ENCODE measurements around the gene RASGRP4. TPM values are rescaled to one million over a fixed set of nuclear protein-coding genes. Genes with fewer than 3 reads are reported as not detected.

The RASGRP4 gene
- polyA plus RNA-seq, 3 donors, result 0.48 to 8.2 (median 7.0) TPM

- no peak overlapping the region for H3K27ac ChIP-seq (ENCODE audit: low read depth, low read length)
- WGBS, 3 donors, result 1 to 2% (median 2%) methylated on average over 59 to 68 of the region's 68 CpGs
Observed at GRCh38 chr19:38362076-38362945, 63.7 kb downstream of the RASGRP4 start.

- H3K27ac ChIP-seq (ENCODE audit: low read depth, low read length), result no peak overlapping the region
- 0 to 1% (median 1%) methylated on average over 32 to 37 of the region's 37 CpGs for WGBS, 3 donors
Observed at GRCh38 chr19:38361633-38362075, 64.4 kb downstream of the RASGRP4 start.

- 13 to 25% (median 25%) methylated on average over 19 to 23 of the region's 23 CpGs for WGBS, 3 donors
- H3K27ac ChIP-seq (ENCODE audit: low read depth, low read length), result no peak overlapping the region
Observed at GRCh38 chr19:38360839-38361631, 65.0 kb downstream of the RASGRP4 start.

GRCh38 chr19:38360351-38360750 lies 65.7 kb downstream of the RASGRP4 start:
- H3K27ac ChIP-seq (ENCODE audit: low read depth, low read length), result no peak overlapping the region
- WGBS, 3 donors, result 69 to 82% (median 79%) methylated on average over 9 of the region's 9 CpGs

GRCh38 chr19:38359242-38360021 lies 66.6 kb downstream of the RASGRP4 start:
- H3K27ac ChIP-seq (ENCODE audit: low read depth, low read length), result no peak overlapping the region
- WGBS, 3 donors, result 44 to 54% (median 51%) methylated on average over 18 of the region's 18 CpGs

Other genes starting within 250 kb of the RASGRP4 start
- gene DPF1, start 202.0 kb downstream of the RASGRP4 start, polyA plus RNA-seq, result under 1 TPM; 0.05 to 0.67 (median 0.13) TPM
- gene PPP1R14A, start 169.8 kb downstream of the RASGRP4 start, polyA plus RNA-seq, result 100 to 1,000 TPM in 1 of 3 donors, 10 to 100 TPM in 2; 14.0 to 169 (median 82.5) TPM
- gene SPINT2, start 161.6 kb downstream of the RASGRP4 start, polyA plus RNA-seq, result 100 to 1,000 TPM in 1 of 3 donors, 10 to 100 TPM in 1, 1 to 10 TPM in 1; 4.4 to 155 (median 22.1) TPM
- gene C19orf33, start 122.0 kb downstream of the RASGRP4 start, polyA plus RNA-seq, result 10 to 100 TPM in 2 of 3 donors, 1 to 10 TPM in 1; 3.5 to 41.2 (median 27.2) TPM
- 10 to 100 TPM; 27.7 to 59.7 (median 28.3) TPM for gene YIF1B, start 110.3 kb downstream of the RASGRP4 start, polyA plus RNA-seq
- gene KCNK6, start 106.4 kb downstream of the RASGRP4 start, polyA plus RNA-seq, result 10 to 100 TPM in 1 of 3 donors, 1 to 10 TPM in 2; 3.2 to 11.3 (median 4.0) TPM
- 1 to 10 TPM; 1.8 to 1.9 (median 1.9) TPM for gene CATSPERG, start 90.4 kb downstream of the RASGRP4 start, polyA plus RNA-seq
- gene PSMD8, start 51.6 kb downstream of the RASGRP4 start, polyA plus RNA-seq, result 100 to 1,000 TPM; 138 to 486 (median 165) TPM
- under 1 TPM in 2 of 3 donors, not detected in 1; 0.21 to 0.77 TPM for gene GGN, start 38.2 kb downstream of the RASGRP4 start, polyA plus RNA-seq
- under 1 TPM; 0.31 to 0.89 (median 0.34) TPM for gene SPRED3, start 37.5 kb downstream of the RASGRP4 start, polyA plus RNA-seq
- gene FAM98C, start 23.1 kb downstream of the RASGRP4 start, polyA plus RNA-seq, result 10 to 100 TPM; 13.8 to 24.8 (median 16.9) TPM
- gene RYR1, start 7.5 kb upstream of the RASGRP4 start, polyA plus RNA-seq, result 1 to 10 TPM in 1 of 3 donors, under 1 TPM in 2; 0.56 to 6.2 (median 0.79) TPM
- gene MAP4K1, start 191.7 kb upstream of the RASGRP4 start, polyA plus RNA-seq, result 1 to 10 TPM; 1.0 to 3.1 (median 1.8) TPM
- 100 to 1,000 TPM; 231 to 544 (median 410) TPM for gene EIF3K, start 193.0 kb upstream of the RASGRP4 start, polyA plus RNA-seq
- 100 to 1,000 TPM in 2 of 3 donors, 10 to 100 TPM in 1; 71.1 to 195 (median 101) TPM for gene ACTN4, start 221.4 kb upstream of the RASGRP4 start, polyA plus RNA-seq